ENCODE measurements around the gene TASP1.

GRCh38 chr20:13344671-13345070 lies 294.1 kb downstream of the TASP1 start:
- no peak for TF ChIP-seq CTCF (IDR thresholded peaks at IDR 0.05)
- TF ChIP-seq POLR2A (IDR thresholded peaks at IDR 0.05): no peak
- TF ChIP-seq POLR2AphosphoS5 (IDR thresholded peaks at IDR 0.05): peak in 1 of 4 donors; percentile 42
